Natural killer cell (primary cell): ENCODE data around the gene TAGLN2. TPM values are rescaled to one million over a fixed set of nuclear protein-coding genes. Genes with fewer than 3 reads are reported as not detected.

ENCODE experiments used
- ATAC-seq, 3 donors: fragments of 150-1000 bp in 2 of 3; fragments of 200-7000 bp in 1 of 3; cut with Tn5 transposase; 1 replicate in 1 of 3; 2 replicates in 2 of 3; pipeline ENCODE4 v1.10.0; 2021; ENCODE audit warnings: mild to moderate bottlenecking in 2 of 3, moderate library complexity in 2 of 3
- DNase-seq, 2 donors: peaks; one replicate each; pipeline versions ENCODE4 v3.0.0 to v3.0.0-alpha.2; 2013 to 2021; ENCODE audit warnings: mixed read lengths in 1 of 2
- H3K27ac ChIP-seq: one replicate; pipeline ENCODE4 v1.5.1; 2013; ENCODE audit warnings: mild to moderate bottlenecking, low read length
- H3K27me3 ChIP-seq: one replicate; pipeline ENCODE4 v1.6.1; 2013; ENCODE audit warnings: low read length; ENCODE audit not compliant: control insufficient read depth, insufficient read depth
- H3K36me3 ChIP-seq: one replicate; pipeline ENCODE4 v1.6.1; 2013; ENCODE audit warnings: low read length; ENCODE audit not compliant: control insufficient read depth, insufficient read depth
- H3K4me1 ChIP-seq: one replicate; pipeline ENCODE4 v1.6.1; 2013; ENCODE audit warnings: low read length; ENCODE audit not compliant: control insufficient read depth, insufficient read depth
- H3K4me3 ChIP-seq: one replicate; pipeline ENCODE4 v1.5.1; 2013; ENCODE audit warnings: low read length
- H3K9me3 ChIP-seq: one replicate; pipeline ENCODE4 v1.6.1; 2013; ENCODE audit warnings: low read length; ENCODE audit not compliant: control insufficient read depth, insufficient read depth
- H3K27ac Mint-ChIP-seq, 2 donors: one replicate each; pipeline ENCODE4 v1.8.0; 2022; ENCODE audit warnings: mild to moderate bottlenecking in 2 of 2, mixed read lengths in 2 of 2, moderate library complexity in 1 of 2
- H3K27me3 Mint-ChIP-seq, 2 donors: one replicate each; pipeline ENCODE4 v1.8.0; 2022; ENCODE audit warnings: low read depth in 2 of 2, mixed read lengths in 2 of 2
- H3K36me3 Mint-ChIP-seq: one replicate; pipeline ENCODE4 v1.8.0; 2022; ENCODE audit warnings: mixed read lengths
- H3K4me1 Mint-ChIP-seq, 2 donors: one replicate each; pipeline ENCODE4 v1.8.0; 2022; ENCODE audit warnings: mixed read lengths in 2 of 2
- H3K4me3 Mint-ChIP-seq: one replicate; pipeline ENCODE4 v1.8.0; 2022; ENCODE audit warnings: mild to moderate bottlenecking, moderate library complexity, mixed read lengths
- H3K9me3 Mint-ChIP-seq, 2 donors: one replicate each; pipeline ENCODE4 v1.8.0; 2022; ENCODE audit warnings: mixed read lengths in 2 of 2
- CTCF ChIP-seq: fragments of 200-600 bp; IDR thresholded peaks from one replicate; pipeline ENCODE4 v1.8.0; 2022; ENCODE audit warnings: antibody characterized with exemption
- WGBS: methylation state at CpG from one replicate; pipeline ENCODE4 v1.1.7; 2013; ENCODE audit warnings: missing lambda C conversion rate; ENCODE audit not compliant: insufficient coverage; 5-methylcytosine and 5-hydroxymethylcytosine counted together
- intact Hi-C: fragments of 100-400 bp; cut with micrococcal nuclease; formaldehyde crosslinking; loops from one replicate; pipeline ENCODE4 v1.14.2; 2022
- total RNA-seq, 4 donors: library from RNA; stranded (reverse); fragments of 120-200 nt in 1 of 4; gene quantifications; one replicate each; pipeline versions ENCODE4 v1.2.3 to v1.2.4, GENCODE V29; 2013 to 2022

TAGLN2 gene
- total RNA-seq, 3 donors from 2014 or later (not counting 1 experiment from before 2014, with no cell fraction given): 344 to 394 (median 358) TPM

DNA sequence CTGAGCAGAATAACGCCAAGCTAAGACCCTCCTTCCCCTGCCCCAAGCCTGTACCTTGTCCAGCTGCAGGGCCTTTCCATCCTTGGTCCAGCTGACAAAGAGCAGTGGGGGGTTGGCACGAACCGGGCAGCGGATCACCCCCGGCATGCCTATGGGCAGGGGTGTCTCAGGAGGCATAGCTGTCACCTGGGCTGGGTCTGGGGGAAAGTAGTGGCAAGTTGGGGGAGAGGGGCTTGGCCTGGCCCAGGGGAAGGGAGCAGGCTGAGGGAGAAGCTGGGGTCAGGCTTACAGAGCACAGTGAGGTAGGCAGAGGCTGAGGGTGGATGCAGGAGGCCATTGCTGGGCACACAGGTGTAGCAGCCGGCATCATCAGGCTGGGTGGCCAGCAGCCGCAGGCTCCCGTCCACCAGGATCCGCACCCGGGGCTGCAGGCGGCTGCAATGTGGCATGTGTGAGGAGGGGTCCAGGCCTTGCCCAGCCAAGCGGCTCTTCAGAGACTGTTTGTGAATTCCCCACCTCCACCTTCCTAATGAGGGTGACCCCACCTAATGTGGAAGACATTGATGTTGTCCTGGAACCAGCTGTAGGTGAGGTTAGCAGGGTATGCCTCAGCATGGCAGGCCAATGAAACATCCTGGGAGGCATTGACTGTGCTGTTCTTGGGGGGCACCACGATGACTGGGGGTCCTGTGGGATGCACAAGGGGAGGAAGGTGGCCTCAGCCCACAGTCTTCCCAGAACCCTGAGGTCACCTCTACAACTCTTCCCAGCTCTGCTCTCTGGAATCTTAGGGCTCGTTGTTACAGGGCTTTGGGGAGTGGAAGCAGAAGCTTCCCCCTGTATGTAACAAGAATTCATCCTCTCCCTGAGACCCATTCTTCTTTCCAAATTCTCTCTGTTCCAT, 9.1 kb upstream of the TAGLN2 start:
- 90% methylated on average over 12 of the region's 14 CpGs for WGBS
- DNase-seq (no peak), ATAC-seq (no peak)
- Mint-ChIP-seq H3K27ac (no peak overlapping the region), H3K4me1 (peaks cover 0 to 7% of the 10 kb centered on the region in 2 donors), H3K36me3 (no peaks in the 10 kb centered on the region), H3K4me3 (no peak overlapping the region), H3K9me3 (no peaks in the 10 kb centered on the region), H3K27me3 (peaks cover 10 to 16% of the 10 kb centered on the region in 2 donors)
- Histone ChIP-seq H3K27ac (no peak overlapping the region), H3K27me3 (no peaks in the 10 kb centered on the region), H3K4me3 (no peak overlapping the region), H3K36me3 (no peaks in the 10 kb centered on the region), H3K4me1 (peaks cover 24% of the 10 kb centered on the region), H3K9me3 (no peaks in the 10 kb centered on the region)
- intact Hi-C loops: loop anchor here (5.0 to 10.0 kb wide), 2 partner anchors 148 to 440 kb away; partner anchors contain the start of gene KCNJ9
- no peak for TF ChIP-seq CTCF

- DNase-seq: no peak
- H3K36me3 Mint-ChIP-seq: no peaks in the 10 kb centered on the region
- Histone ChIP-seq H3K9me3 (no peaks in the 10 kb centered on the region), H3K27me3 (no peaks in the 10 kb centered on the region), H3K4me1 (peaks cover 24% of the 10 kb centered on the region), H3K4me3 (no peak overlapping the region), H3K27ac (no peak overlapping the region), H3K36me3 (no peaks in the 10 kb centered on the region)
- no peak for ATAC-seq
- H3K27me3 Mint-ChIP-seq: peaks cover 10 to 18% of the 10 kb centered on the region in 2 donors
- 81% methylated on average over 4 of the region's 4 CpGs for WGBS
- intact Hi-C loops: loop anchor here (10.0 kb wide), 1 partner anchor 441 kb away; no protein-coding TSS in a partner anchor
- H3K4me1 Mint-ChIP-seq: peaks cover 0 to 7% of the 10 kb centered on the region in 2 donors
- no peak overlapping the region for H3K27ac Mint-ChIP-seq
- no peak for TF ChIP-seq CTCF
- H3K4me3 Mint-ChIP-seq: no peak overlapping the region
- H3K9me3 Mint-ChIP-seq: no peaks in the 10 kb centered on the region
Observed at GRCh38 chr1:159933347-159933746, 8.0 kb upstream of the TAGLN2 start.

DNA sequence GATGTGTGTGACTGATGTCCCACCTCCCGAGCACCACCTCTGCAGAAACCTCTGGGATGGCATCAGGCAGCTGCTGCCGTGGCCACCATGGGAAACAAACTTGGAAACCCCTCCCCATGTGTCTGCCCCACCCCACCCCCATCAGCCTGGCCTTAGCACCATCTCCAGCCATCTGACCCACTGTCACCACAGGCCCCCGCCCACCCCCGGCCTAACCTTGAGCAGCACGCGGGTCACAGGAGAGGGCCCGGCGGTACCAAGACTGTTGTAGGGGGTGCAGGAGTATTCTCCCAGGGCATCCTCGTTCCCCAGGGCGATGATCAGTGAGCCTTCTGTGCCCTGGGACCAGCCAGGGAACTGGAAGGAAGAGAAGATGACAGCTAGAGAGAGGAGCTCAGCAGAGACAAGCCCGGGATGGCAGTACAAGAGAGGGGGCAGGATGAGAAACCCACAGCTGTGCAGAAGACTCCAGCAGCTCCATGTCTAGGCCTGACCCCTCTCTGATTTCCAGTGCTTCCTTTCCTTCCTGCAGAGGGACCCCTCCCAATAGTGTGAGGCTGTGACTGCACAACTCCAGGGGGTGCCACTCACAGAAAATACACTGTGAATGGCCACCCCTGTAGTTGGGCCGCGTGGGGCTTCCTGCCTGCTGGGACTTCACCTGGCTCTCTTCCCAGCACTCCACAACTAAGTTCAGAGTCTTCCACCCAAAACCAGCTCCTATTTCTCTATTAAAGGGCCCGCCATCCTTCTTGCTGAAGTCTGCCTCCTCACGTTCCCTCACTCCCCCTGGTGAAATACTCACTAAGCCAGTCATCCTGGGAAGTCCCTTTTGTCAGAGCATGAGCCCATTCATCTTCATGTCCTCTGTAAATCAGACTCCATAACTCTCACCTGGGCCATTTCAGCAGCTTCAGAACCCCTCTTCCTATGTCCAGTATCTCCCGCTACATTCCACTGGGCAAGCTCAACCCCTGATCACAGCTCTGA, 7.3 kb upstream of the TAGLN2 start:
- H3K36me3 ChIP-seq: no peaks in the 10 kb centered on the region
- no peaks in the 10 kb centered on the region for H3K27me3 ChIP-seq
- 89% methylated on average over 16 of the region's 16 CpGs for WGBS
- Mint-ChIP-seq H3K9me3 (no peaks in the 10 kb centered on the region), H3K4me3 (no peak overlapping the region), H3K36me3 (no peaks in the 10 kb centered on the region), H3K27ac (no peak overlapping the region), H3K27me3 (peaks cover 10 to 18% of the 10 kb centered on the region in 2 donors), H3K4me1 (peaks cover 0 to 7% of the 10 kb centered on the region in 2 donors)
- intact Hi-C loops: loop anchor here (10.0 kb wide), 1 partner anchor 442 kb away; no protein-coding TSS in a partner anchor
- no peak overlapping the region for H3K27ac ChIP-seq
- H3K4me3 ChIP-seq: no peak overlapping the region
- H3K9me3 ChIP-seq: no peaks in the 10 kb centered on the region
- H3K4me1 ChIP-seq: peaks cover 17% of the 10 kb centered on the region
- ATAC-seq: no peak
- no peak for TF ChIP-seq CTCF
- no peak for DNase-seq
